DND-41 (cell line): ENCODE data around the gene LTA4H.
"Not testable (repeated sequence)": the region's sequence is repeated elsewhere in the genome, so short reads cannot be mapped to it uniquely, and the experiment has no call there.

Experiments
- ATAC-seq: fragments of 200-7000 bp; cut with Tn5 transposase; 3 replicates; pipeline ENCODE4 v1.9.1; 2021; ENCODE audit warnings: low read depth; ENCODE audit not compliant: insufficient read depth
- DNase-seq: peaks from one replicate; pipeline ENCODE4 v3.0.0-alpha.2; 2020
- H2AFZ ChIP-seq: 2 replicates; pipeline ENCODE4 v1.6.0; 2012; ENCODE audit warnings: low read depth, low read length
- H3K27ac ChIP-seq: 2 replicates; pipeline ENCODE4 v1.5.1; 2012; ENCODE audit warnings: low read length, inconsistent platforms
- H3K27me3 ChIP-seq: fragments of 200-600 bp; sonication (generic); 2 replicates; pipeline ENCODE4 v1.6.0; 2012; ENCODE audit warnings: low read length, mild to moderate bottlenecking, inconsistent platforms; ENCODE audit not compliant: insufficient read depth, poor library complexity
- H3K36me3 ChIP-seq: 2 replicates; pipeline ENCODE4 v1.5.1; 2012; ENCODE audit warnings: low read length, inconsistent platforms; ENCODE audit not compliant: insufficient read depth
- H3K4me1 ChIP-seq: 2 replicates; pipeline ENCODE4 v1.5.1; 2012; ENCODE audit warnings: mild to moderate bottlenecking, low read length; ENCODE audit not compliant: insufficient read depth
- H3K4me2 ChIP-seq: 2 replicates; pipeline ENCODE4 v1.6.0; 2012; ENCODE audit warnings: mild to moderate bottlenecking, moderate library complexity, low read length, inconsistent platforms; ENCODE audit not compliant: insufficient read depth
- H3K4me3 ChIP-seq, 2 experiments: fragments of 200-600 bp in 1 of 2; shearing (Covaris generic) in 1 of 2; 2 replicates each; pipeline ENCODE4 v1.5.1; 2012 to 2016; ENCODE audit warnings: inconsistent platforms in 2 of 2, low read length in 2 of 2, mild to moderate bottlenecking in 2 of 2, low read depth in 1 of 2, moderate library complexity in 1 of 2
- H3K79me2 ChIP-seq: 2 replicates; pipeline ENCODE4 v1.6.0; 2012; ENCODE audit warnings: low read length, inconsistent platforms; ENCODE audit not compliant: insufficient read depth
- H3K9ac ChIP-seq: 2 replicates; pipeline ENCODE4 v1.6.0; 2012; ENCODE audit warnings: low read depth, mild to moderate bottlenecking, inconsistent platforms, low read length, moderate library complexity
- H3K9me3 ChIP-seq: 2 replicates; pipeline ENCODE4 v1.5.1; 2012; ENCODE audit warnings: low read length, moderate library complexity, mild to moderate bottlenecking, inconsistent platforms; ENCODE audit not compliant: insufficient read depth, severe bottlenecking
- H4K20me1 ChIP-seq: 2 replicates; pipeline ENCODE4 v1.6.0; 2012; ENCODE audit warnings: low read length; ENCODE audit not compliant: insufficient read depth
- EZH2 ChIP-seq: IDR thresholded peaks from 3 replicates; pipeline ENCODE4 v1.6.1; 2012; ENCODE audit warnings: borderline replicate concordance, low read depth, mild to moderate bottlenecking, moderate library complexity, low read length, inconsistent platforms; ENCODE audit not compliant: severe bottlenecking
- TF ChIP-seq, protein P1 (sequence below): IDR thresholded peaks from 2 replicates; pipeline ENCODE4 v1.5.1; 2012; ENCODE audit warnings: borderline replicate concordance, low read length, moderate library complexity, mild to moderate bottlenecking; ENCODE audit not compliant: poor library complexity, severe bottlenecking; ENCODE audit errors: extremely low read depth

LTA4H gene

DNA sequence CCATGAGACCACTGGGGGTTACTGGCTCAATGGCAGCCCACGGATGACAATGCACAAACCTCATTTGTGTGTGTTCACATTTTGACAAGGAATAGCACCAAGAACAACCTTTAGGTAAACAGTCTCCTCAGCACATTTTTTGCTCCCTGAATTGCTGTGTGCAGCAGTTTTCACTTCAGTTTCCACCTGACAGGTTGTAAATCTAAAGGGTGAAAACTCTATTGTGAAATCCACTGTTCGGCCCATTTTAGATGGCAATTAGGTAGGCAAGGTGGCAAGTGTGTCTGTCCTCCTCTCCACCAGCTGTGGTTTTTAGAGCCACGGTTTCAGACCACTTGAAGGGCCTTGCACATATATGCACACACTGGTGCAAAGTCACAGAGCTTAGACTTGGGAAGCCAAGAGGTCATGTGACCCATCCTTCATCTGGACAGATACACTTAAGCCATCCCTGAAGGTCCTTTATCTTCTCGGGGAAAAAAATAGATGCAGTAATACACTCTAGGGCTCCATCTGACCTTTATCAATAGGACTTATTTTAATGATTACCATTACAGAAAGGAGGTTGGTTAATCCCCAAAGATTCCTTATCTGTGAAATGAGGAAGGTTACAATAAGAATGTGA lies 62.4 kb downstream of the LTA4H start:
- no peaks in the 10 kb centered on the region for H3K27me3 ChIP-seq
- H3K79me2 ChIP-seq: no peaks in the 10 kb centered on the region
- DNase-seq (no peak), ATAC-seq (no peak)
- no peak overlapping the region for H3K4me2 ChIP-seq
- no peak overlapping the region for H3K4me3 ChIP-seq
- no peak overlapping the region for H3K27ac ChIP-seq
- H2AFZ ChIP-seq: no peak overlapping the region
- H3K9me3 ChIP-seq: no peaks in the 10 kb centered on the region
- no peaks in the 10 kb centered on the region for H3K4me1 ChIP-seq
- TF ChIP-seq, protein P1, sequence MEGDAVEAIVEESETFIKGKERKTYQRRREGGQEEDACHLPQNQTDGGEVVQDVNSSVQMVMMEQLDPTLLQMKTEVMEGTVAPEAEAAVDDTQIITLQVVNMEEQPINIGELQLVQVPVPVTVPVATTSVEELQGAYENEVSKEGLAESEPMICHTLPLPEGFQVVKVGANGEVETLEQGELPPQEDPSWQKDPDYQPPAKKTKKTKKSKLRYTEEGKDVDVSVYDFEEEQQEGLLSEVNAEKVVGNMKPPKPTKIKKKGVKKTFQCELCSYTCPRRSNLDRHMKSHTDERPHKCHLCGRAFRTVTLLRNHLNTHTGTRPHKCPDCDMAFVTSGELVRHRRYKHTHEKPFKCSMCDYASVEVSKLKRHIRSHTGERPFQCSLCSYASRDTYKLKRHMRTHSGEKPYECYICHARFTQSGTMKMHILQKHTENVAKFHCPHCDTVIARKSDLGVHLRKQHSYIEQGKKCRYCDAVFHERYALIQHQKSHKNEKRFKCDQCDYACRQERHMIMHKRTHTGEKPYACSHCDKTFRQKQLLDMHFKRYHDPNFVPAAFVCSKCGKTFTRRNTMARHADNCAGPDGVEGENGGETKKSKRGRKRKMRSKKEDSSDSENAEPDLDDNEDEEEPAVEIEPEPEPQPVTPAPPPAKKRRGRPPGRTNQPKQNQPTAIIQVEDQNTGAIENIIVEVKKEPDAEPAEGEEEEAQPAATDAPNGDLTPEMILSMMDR: no peak
- TF ChIP-seq EZH2: no peak
- H4K20me1 ChIP-seq: no peaks in the 10 kb centered on the region
- H3K36me3 ChIP-seq: no peaks in the 10 kb centered on the region
- no peak overlapping the region for H3K9ac ChIP-seq

DNA sequence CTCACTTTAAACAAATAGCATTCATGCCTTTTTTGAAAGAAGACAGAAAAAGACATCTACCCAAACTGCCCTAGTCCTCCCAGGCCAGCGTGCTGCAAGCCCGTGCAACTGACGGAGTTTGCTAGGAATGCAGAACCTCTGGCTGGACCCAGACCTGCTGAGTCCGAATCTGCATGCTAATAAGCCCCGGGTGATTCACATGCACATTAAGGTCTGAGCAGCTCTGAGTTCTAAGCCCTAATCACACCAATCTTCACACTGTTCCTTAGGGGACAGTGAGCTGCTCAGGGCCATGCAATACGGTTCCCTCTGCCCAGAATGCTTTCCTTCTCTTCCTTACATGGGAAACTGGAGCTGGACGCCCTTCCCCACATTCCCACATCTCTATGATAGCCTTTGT lies 64.5 kb downstream of the LTA4H start:
- TF ChIP-seq, protein P1: no peak
- TF ChIP-seq EZH2: no peak
- H3K79me2 ChIP-seq: no peaks in the 10 kb centered on the region
- H2AFZ ChIP-seq: no peak overlapping the region
- DNase-seq (no peak), ATAC-seq (no peak)
- H3K4me1 ChIP-seq: no peaks in the 10 kb centered on the region
- no peaks in the 10 kb centered on the region for H3K27me3 ChIP-seq
- H3K4me3 ChIP-seq: no peak overlapping the region
- no peak overlapping the region for H3K9ac ChIP-seq
- H3K4me2 ChIP-seq: no peak overlapping the region
- no peaks in the 10 kb centered on the region for H3K36me3 ChIP-seq
- H3K9me3 ChIP-seq: no peaks in the 10 kb centered on the region
- no peaks in the 10 kb centered on the region for H4K20me1 ChIP-seq
- H3K27ac ChIP-seq: no peak overlapping the region

DNA sequence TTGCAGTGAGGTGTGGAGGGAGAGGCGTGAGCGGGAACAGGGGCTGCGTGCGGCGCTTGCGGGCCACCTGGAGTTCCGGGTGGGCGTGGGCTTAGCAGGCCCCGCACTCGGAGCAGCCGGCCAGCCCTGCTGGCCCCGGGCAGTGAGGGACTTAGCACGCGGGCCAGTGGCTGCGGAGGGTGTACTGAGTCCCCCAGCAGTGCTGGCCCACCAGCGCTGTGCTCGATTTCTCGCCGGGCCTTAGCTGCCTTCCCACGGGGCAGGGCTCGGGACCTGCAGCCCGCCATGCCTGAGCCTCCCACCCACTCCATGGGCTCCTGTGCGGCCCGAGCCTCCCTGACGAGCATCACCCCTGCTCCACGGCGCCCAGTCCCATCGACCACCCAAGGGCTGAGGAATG lies 66.3 kb downstream of the LTA4H start:
- not testable (repeated sequence) for ATAC-seq, H3K36me3 ChIP-seq, H3K9ac ChIP-seq, H3K4me2 ChIP-seq, DNase-seq, H3K79me2 ChIP-seq, H2AFZ ChIP-seq, H3K9me3 ChIP-seq, H3K4me1 ChIP-seq, H3K4me3 ChIP-seq, H3K27me3 ChIP-seq, H3K27ac ChIP-seq, H4K20me1 ChIP-seq

DNA sequence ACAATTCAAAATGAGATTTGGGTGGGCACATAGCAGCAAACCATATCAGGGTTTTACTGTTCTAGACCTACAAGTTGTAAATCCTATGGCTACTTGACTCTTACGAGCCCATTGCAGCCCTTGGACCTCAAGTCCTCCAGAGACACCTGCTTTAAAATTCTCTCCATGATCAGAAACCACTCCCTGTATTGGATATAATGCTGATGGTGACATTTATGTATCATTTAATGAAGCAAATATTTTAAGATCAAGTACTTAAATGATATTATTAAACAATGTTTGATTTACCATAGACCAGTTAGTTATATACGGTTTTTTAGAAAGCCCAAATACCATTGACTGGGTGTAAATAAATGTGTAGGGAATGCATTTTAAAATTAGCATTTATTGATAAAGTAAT lies 68.1 kb downstream of the LTA4H start:
- TF ChIP-seq, protein P1: no peak
- no peak for TF ChIP-seq EZH2
- no peaks in the 10 kb centered on the region for H3K27me3 ChIP-seq
- no peaks in the 10 kb centered on the region for H4K20me1 ChIP-seq
- H3K9me3 ChIP-seq: no peaks in the 10 kb centered on the region
- H3K4me1 ChIP-seq: no peaks in the 10 kb centered on the region
- no peak overlapping the region for H2AFZ ChIP-seq
- H3K27ac ChIP-seq: no peak overlapping the region
- no peak for DNase-seq
- H3K4me3 ChIP-seq: no peak overlapping the region
- no peaks in the 10 kb centered on the region for H3K79me2 ChIP-seq
- no peak overlapping the region for H3K4me2 ChIP-seq
- H3K9ac ChIP-seq: no peak overlapping the region
- ATAC-seq: no peak
- no peaks in the 10 kb centered on the region for H3K36me3 ChIP-seq
